Loucy (cell line): ENCODE measurements around the gene GPR39.

Source experiments
- H2AFZ ChIP-seq: fragments of 200-600 bp; sonication (generic); 2 replicates; pipeline ENCODE4 v1.6.0; 2016; ENCODE audit warnings: antibody characterized with exemption, mild to moderate bottlenecking, low read length, moderate library complexity
- H3F3A ChIP-seq: fragments of 200-600 bp; 2 replicates; pipeline ENCODE4 v1.6.0; 2016; ENCODE audit warnings: antibody characterized with exemption, low read depth, mild to moderate bottlenecking
- H3K27me3 ChIP-seq: fragments of 200-600 bp; sonication (generic); 2 replicates; pipeline ENCODE4 v1.6.1; 2014; ENCODE audit warnings: low read length, mild to moderate bottlenecking; ENCODE audit not compliant: insufficient read depth, poor library complexity, severe bottlenecking
- H3K36me3 ChIP-seq: fragments of 200-600 bp; sonication (generic); 2 replicates; pipeline ENCODE4 v1.6.1; 2016; ENCODE audit warnings: low read length; ENCODE audit not compliant: insufficient read depth
- H3K4me1 ChIP-seq: fragments of 200-600 bp; sonication (generic); 2 replicates; pipeline ENCODE4 v1.5.1; 2014; ENCODE audit warnings: low read length, mild to moderate bottlenecking; ENCODE audit not compliant: insufficient read depth, poor library complexity, severe bottlenecking
- H3K4me2 ChIP-seq: fragments of 200-600 bp; sonication (generic); 2 replicates; pipeline ENCODE4 v1.6.0; 2014; ENCODE audit warnings: antibody characterized with exemption, low read length, low read depth, mild to moderate bottlenecking; ENCODE audit not compliant: poor library complexity, severe bottlenecking
- H3K4me3 ChIP-seq: fragments of 200-600 bp; sonication (generic); 2 replicates; pipeline ENCODE4 v1.5.1; 2014; ENCODE audit warnings: low read length, mild to moderate bottlenecking, mixed read lengths; ENCODE audit not compliant: poor library complexity, severe bottlenecking
- H3K79me2 ChIP-seq: fragments of 200-600 bp; sonication (generic); 2 replicates; pipeline ENCODE4 v1.6.1; 2014; ENCODE audit warnings: low read length; ENCODE audit not compliant: insufficient read depth
- H3K9ac ChIP-seq: fragments of 200-600 bp; sonication (generic); 2 replicates; pipeline ENCODE4 v1.6.0; 2014; ENCODE audit warnings: mild to moderate bottlenecking, low read depth, low read length, moderate library complexity; ENCODE audit not compliant: poor library complexity, severe bottlenecking
- H3K9me2 ChIP-seq: fragments of 200-600 bp; sonication (generic); replicated peaks from 2 replicates; pipeline ENCODE4 v1.6.1; 2016; ENCODE audit warnings: low read depth, low read length, mixed read lengths
- H3K9me3 ChIP-seq: fragments of 200-600 bp; sonication (generic); 2 replicates; pipeline ENCODE4 v1.6.1; 2014; ENCODE audit warnings: mild to moderate bottlenecking, antibody characterized with exemption, low read length, low read depth; ENCODE audit not compliant: insufficient read depth
- H4K20me1 ChIP-seq: fragments of 200-600 bp; sonication (generic); 2 replicates; pipeline ENCODE4 v1.6.0; 2014; ENCODE audit warnings: antibody characterized with exemption, low read length, mild to moderate bottlenecking; ENCODE audit not compliant: insufficient read depth, poor library complexity, severe bottlenecking
- CTCF ChIP-seq: fragments of 200-600 bp; sonication (generic); conservative IDR thresholded peaks from 2 replicates; pipeline ENCODE4 v1.5.1; 2014; ENCODE audit warnings: mild to moderate bottlenecking, antibody characterized with exemption, low read length
- EZH2phosphoT487 ChIP-seq: fragments of 200-600 bp; IDR thresholded peaks from 2 replicates; pipeline ENCODE4 v1.6.1; 2018; ENCODE audit warnings: antibody characterized with exemption, mild to moderate bottlenecking, moderate library complexity, borderline replicate concordance

The GPR39 gene

GRCh38 chr2:132641819-132642218, 225.2 kb downstream of the GPR39 start:
- H3K4me3 ChIP-seq: no peak overlapping the region
- no peaks in the 10 kb centered on the region for H3F3A ChIP-seq
- H3K27me3 ChIP-seq: no peaks in the 10 kb centered on the region
- no peak overlapping the region for H3K4me2 ChIP-seq
- TF ChIP-seq EZH2phosphoT487 (no peak), CTCF (no peak)
- H3K4me1 ChIP-seq: no peaks in the 10 kb centered on the region
- no peaks in the 10 kb centered on the region for H3K9me2 ChIP-seq
- H3K36me3 ChIP-seq: no peaks in the 10 kb centered on the region
- no peaks in the 10 kb centered on the region for H4K20me1 ChIP-seq
- H3K79me2 ChIP-seq: no peaks in the 10 kb centered on the region
- no peaks in the 10 kb centered on the region for H3K9me3 ChIP-seq
- no peak overlapping the region for H2AFZ ChIP-seq
- H3K9ac ChIP-seq: no peak overlapping the region

- Histone ChIP-seq H3K9me3 (no peaks in the 10 kb centered on the region), H3K4me2 (no peak overlapping the region), H3K79me2 (no peaks in the 10 kb centered on the region), H3K9ac (no peak overlapping the region), H4K20me1 (no peaks in the 10 kb centered on the region), H2AFZ (no peak overlapping the region), H3K4me1 (no peaks in the 10 kb centered on the region), H3K36me3 (no peaks in the 10 kb centered on the region), H3K4me3 (no peak overlapping the region), H3K9me2 (no peaks in the 10 kb centered on the region), H3K27me3 (no peaks in the 10 kb centered on the region), H3F3A (no peaks in the 10 kb centered on the region)
- no peak for TF ChIP-seq EZH2phosphoT487
- no peak for TF ChIP-seq CTCF
Observed at GRCh38 chr2:132642415-132642814, 225.8 kb downstream of the GPR39 start.

GRCh38 chr2:132645176-132645575, 228.6 kb downstream of the GPR39 start:
- TF ChIP-seq EZH2phosphoT487 (no peak), CTCF (no peak)
- H2AFZ ChIP-seq: no peak overlapping the region
- H3K4me3 ChIP-seq: no peak overlapping the region
- H3K9me2 ChIP-seq: no peaks in the 10 kb centered on the region
- H3K79me2 ChIP-seq: no peaks in the 10 kb centered on the region
- no peak overlapping the region for H3K9ac ChIP-seq
- no peaks in the 10 kb centered on the region for H4K20me1 ChIP-seq
- H3K4me2 ChIP-seq: no peak overlapping the region
- no peaks in the 10 kb centered on the region for H3K4me1 ChIP-seq
- no peaks in the 10 kb centered on the region for H3K36me3 ChIP-seq
- no peaks in the 10 kb centered on the region for H3K9me3 ChIP-seq
- no peaks in the 10 kb centered on the region for H3K27me3 ChIP-seq
- no peaks in the 10 kb centered on the region for H3F3A ChIP-seq
